DMS153 (cell line): ENCODE measurements around the gene GPR158.

ENCODE experiments used
- DNase-seq: peaks from one replicate; lab custom pipeline; 2025; lab: John Stamatoyannopoulos, UW

Gene GPR158

DNA sequence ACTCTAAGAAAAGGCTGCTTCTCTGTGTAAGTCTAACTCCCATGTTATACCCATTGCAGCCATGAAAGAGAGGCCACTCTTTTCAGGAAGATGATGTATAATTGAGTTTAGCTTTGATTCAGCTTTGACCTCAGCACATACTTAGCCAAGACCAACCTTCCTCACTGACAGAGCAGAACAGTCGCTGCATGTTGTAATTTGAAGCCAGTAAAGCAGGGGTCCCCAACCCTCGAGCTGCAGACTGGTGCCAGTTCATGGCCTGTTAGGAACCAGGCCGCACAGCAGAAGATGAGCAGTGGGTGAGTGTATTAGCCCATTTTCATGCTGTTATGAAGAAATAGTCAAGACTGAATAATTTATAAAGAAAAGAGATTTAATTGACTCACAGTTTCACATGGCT is 223.9 kb downstream of the GPR158 start:
- DNase-seq: no peak

- no peak for DNase-seq
Measured at GRCh38 chr10:25405871-25406270, 231.1 kb downstream of the GPR158 start.

GRCh38 chr10:25417611-25418010 is 242.8 kb downstream of the GPR158 start:
- no peak for DNase-seq

- no peak for DNase-seq
Measured at GRCh38 chr10:25425776-25426175, 251.0 kb downstream of the GPR158 start.

DNA sequence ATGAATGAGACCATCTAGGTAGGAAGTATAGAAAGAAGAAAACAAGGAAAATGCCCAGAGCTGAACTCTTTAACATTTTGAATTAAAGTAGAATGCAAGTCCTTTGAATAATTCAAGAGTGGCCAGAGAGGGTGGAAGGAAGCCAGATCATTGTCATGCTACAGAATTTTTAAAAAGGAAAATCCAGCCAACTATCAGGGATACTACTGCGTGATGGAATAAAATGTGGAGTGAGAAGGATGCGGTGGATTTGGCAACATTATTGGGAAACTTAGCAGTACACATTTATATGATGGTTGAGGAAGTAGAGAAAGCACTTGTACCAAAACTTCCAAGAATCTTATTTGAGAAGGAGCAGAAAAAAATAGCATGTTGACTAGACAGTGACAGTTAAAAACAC is 261.6 kb downstream of the GPR158 start:
- DNase-seq: no peak

GRCh38 chr10:25441270-25441669 is 266.5 kb downstream of the GPR158 start:
- DNase-seq: no peak

GRCh38 chr10:25444266-25444665 is 269.5 kb downstream of the GPR158 start:
- no peak for DNase-seq

- DNase-seq: no peak
Measured at GRCh38 chr10:25451401-25451800, 276.6 kb downstream of the GPR158 start.

DNA sequence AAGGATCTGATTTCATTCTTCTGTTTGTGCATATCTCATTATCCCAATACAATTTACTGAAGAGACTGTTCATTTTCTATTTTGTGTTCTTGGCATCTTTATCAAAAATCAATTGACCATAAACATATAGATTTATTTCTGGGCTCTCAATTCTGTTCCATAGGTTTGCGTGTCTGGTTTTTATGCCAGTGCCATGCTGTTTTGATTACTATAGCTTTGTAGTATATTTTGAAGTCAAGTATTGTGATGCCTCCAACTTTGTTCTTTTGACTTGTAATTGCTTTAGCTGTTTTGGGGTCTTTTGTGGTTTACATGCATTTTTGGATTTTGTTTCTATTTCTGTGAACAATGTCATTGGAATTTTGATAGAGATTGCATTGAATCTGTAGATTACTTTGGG is 278.8 kb downstream of the GPR158 start:
- no peak for DNase-seq

DNA sequence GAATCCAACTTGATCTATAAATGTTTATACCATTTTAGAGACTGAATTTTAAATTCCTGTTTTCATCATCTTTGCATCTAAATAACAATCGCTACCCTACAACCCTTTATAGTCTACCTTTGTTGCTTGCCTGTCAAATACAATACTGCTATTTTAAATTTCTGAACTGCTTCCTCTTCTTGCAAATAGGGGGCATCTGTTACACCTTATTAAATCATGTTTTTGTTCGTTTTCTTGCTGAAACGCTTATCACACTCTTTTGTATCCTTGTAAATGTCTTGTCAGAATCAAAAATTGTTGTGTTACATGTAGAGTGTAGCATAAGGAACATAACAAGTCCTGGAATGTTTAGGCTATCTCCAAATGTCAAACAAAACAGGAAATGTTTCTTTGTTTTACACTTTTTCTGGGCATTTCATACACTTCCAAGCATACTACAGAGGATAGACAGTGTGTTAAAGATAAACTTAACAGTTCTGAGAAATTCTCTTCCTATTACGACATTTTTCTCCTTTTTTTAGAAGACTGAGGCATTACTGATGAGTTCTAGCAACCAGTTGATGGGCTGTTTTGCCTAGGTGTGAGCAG is 281.3 kb downstream of the GPR158 start:
- no peak for DNase-seq

DNA sequence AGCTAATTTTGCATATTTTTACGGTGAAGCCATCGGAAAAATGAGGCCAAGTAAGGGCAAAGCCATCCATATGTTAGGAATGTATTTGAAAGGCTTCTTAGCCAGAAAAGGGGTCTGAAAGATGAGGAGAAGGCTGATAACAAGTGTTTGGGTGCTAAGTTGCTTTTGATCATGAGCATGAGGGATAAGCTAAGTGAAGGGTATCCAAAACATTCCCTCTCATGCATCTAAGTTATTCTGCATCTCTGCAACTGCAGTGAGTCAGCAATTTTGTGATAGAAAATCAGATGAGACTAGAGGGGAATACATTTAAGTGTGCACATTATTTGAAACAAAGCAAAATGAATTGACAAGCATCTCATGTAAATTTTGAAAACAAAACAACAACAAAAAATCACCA is 282.8 kb downstream of the GPR158 start:
- no peak for DNase-seq

- DNase-seq: peak; percentile 55
Measured at GRCh38 chr10:25465582-25466372, 291.0 kb downstream of the GPR158 start.

DNA sequence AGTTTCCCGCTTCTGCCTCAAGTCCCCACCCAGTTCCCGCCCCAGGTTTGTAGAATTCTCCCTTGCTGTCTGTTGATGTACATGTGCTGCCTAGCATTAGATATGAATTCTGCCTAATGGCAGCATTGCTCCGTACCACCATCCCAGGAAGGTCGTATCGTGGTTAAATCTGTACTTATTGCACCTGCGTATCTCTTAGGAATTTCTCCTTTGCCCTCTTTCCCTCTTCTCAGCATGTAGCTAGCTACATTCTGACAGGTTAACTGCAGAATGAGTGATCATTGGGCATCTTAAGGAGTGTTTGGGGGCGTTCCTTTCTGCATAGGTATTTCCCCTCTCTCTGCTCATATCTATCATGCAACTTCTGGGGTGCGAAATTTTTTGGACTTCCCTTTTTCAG is 293.1 kb downstream of the GPR158 start:
- no peak for DNase-seq

GRCh38 chr10:25481467-25481866 is 306.7 kb downstream of the GPR158 start:
- no peak for DNase-seq

DNA sequence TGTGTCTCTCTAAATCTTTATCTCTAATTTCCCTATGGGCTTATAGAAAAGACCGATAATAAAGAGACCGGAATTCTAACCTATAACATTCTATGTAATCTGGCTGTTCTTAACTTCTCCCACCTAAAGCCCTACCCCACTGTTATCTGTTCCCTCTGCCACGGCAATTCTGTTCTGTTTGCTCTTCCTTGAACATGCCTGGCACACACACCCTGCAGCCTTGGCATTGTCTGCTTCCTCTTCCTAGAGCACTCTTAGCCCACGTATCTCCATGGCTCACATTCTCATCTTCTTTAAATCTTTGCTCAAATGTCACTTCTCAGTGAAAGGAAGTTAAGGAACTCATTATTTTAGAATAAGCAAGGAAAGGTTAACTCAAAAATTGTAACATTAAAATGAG is 309.2 kb downstream of the GPR158 start:
- DNase-seq: no peak

DNA sequence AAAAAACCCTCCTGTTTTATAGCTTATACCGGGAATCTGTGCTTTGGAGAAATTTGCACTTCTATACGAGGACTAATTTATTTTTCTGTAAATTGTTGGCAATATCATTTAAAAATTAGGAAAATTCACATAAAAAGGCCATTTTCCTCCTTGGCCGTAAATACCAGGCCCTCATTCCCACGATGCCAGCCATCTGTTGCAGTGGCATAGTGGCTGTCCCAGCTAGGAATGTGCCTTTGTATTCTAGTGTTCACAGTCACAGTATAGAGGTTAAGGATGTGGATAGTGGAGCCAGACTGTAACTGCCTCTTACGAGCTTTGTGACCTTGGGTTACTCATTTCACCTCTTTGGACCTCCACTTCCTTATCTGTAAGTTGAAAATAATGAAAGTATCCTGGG is 312.5 kb downstream of the GPR158 start:
- DNase-seq: no peak

GRCh38 chr10:25492040-25492439 is 317.2 kb downstream of the GPR158 start:
- DNase-seq: no peak

DNA sequence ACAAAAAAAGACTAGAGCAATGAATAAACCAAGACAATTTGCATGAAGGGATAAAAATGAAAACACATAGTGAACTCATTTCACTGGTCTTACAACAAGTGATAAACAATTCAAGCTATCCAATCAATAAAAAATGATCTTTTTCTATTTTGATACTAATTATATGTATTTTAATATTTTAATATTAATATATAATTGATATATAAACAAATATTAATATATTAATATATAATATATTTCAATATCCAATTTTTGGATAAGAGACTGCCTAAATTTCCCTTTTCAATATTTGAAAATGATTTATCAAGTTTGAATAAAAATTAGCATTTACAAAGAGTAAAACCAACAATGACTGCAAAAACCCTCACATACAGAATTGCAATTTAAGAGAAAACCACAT is 317.9 kb downstream of the GPR158 start:
- no peak for DNase-seq

DNA sequence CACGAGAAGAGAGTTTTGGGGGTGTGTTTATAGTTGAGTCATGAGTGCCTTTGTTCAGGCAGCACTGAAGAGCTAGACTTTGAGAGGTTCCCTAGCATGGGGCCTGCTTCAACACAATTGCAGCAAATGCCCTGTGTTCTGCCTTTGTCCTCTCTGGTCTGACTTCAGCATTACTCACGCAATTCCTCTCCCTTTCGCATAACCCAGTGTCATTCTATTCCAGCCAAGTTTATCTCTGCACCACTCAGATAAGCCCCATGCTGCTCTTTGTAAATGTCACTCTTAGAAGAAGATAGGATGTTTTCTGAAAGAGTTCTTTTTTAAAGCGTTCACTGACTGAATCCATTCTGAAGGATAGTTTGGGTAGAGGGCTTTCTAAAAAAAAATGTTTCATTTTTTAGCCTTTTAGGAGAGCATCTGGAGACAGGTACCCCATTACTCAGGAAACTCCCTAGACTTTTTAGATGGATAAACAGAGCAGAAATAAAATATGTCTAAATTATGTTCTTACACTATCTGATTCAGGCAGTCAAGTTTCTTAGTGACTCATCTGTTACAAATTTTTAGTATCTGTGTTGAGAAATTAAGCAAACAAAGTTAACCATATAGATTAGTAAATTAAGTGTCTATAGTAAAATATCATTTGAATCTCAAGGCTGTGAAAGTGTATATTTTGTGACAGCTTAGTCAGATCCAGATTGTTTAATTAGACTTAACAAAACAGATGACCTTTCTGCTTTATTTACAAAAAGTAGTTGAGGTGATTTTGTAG is 318.5 kb downstream of the GPR158 start:
- DNase-seq: peak; percentile 1

- no peak for DNase-seq
Measured at GRCh38 chr10:25497246-25497645, 322.4 kb downstream of the GPR158 start.

DNA sequence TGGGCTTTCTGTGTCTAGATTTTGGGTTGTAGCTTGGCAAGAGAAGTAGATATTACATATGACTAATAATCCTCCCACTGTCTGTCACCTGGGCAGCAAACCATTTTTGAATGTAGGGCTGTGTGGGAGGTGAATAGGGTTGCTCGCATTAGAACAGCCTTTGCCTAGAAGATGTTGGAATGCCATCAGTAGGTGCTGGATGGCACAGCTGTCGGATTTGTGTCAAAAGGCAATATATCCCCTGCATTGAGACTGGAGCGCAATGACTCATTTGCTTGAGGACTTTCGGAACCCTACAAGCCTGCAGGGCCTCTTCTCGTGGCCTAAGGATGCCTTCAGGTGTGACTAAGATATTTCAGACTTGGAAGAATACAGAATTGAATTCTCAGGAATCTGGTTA is 323.8 kb downstream of the GPR158 start:
- no peak for DNase-seq

- DNase-seq: no peak
Measured at GRCh38 chr10:25501912-25502311, 327.1 kb downstream of the GPR158 start.

GRCh38 chr10:25502453-25502852 is 327.7 kb downstream of the GPR158 start:
- DNase-seq: no peak
